Skeletal muscle satellite cell (primary cell): ENCODE results near the gene LRGUK.
"Not testable (repeated sequence)": the region's sequence is repeated elsewhere in the genome, so short reads cannot be mapped to it uniquely, and the experiment has no call there.

Source experiments
- H3K27me3 ChIP-seq: 2 replicates; pipeline ENCODE4 v1.7.0; 2013; ENCODE audit warnings: low read length; ENCODE audit not compliant: control insufficient read depth, insufficient read depth
- H3K36me3 ChIP-seq: 2 replicates; pipeline ENCODE4 v1.7.0; 2013; ENCODE audit warnings: mild to moderate bottlenecking, control low read depth, low read length; ENCODE audit not compliant: insufficient read depth
- H3K4me1 ChIP-seq: 2 replicates; pipeline ENCODE4 v1.7.0; 2013; ENCODE audit warnings: low read length; ENCODE audit not compliant: control insufficient read depth, insufficient read depth
- H3K4me2 ChIP-seq: 2 replicates; pipeline ENCODE4 v1.7.0; 2013; ENCODE audit warnings: mild to moderate bottlenecking, low read length
- H3K4me3 ChIP-seq: 2 replicates; pipeline ENCODE4 v1.7.0; 2013; ENCODE audit warnings: low read length
- H3K9ac ChIP-seq: 2 replicates; pipeline ENCODE4 v1.7.0; 2013; ENCODE audit warnings: mild to moderate bottlenecking, low read depth, low read length, moderate library complexity
- H3K9me3 ChIP-seq: replicated peaks from 2 replicates; pipeline ENCODE4 v1.7.0; 2013; ENCODE audit warnings: mild to moderate bottlenecking, control low read depth, low read length

The LRGUK gene

GRCh38 chr7:134210976-134211663, 84.0 kb downstream of the LRGUK start:
- H3K4me1 ChIP-seq, result no peaks in the 10 kb centered on the region
- no peaks in the 10 kb centered on the region for H3K36me3 ChIP-seq
- H3K27me3 ChIP-seq, result peaks cover 3% of the 10 kb centered on the region
- no peak overlapping the region for H3K9ac ChIP-seq
- no peak overlapping the region for H3K4me2 ChIP-seq
- no peaks in the 10 kb centered on the region for H3K9me3 ChIP-seq
- no peak overlapping the region for H3K4me3 ChIP-seq

DNA sequence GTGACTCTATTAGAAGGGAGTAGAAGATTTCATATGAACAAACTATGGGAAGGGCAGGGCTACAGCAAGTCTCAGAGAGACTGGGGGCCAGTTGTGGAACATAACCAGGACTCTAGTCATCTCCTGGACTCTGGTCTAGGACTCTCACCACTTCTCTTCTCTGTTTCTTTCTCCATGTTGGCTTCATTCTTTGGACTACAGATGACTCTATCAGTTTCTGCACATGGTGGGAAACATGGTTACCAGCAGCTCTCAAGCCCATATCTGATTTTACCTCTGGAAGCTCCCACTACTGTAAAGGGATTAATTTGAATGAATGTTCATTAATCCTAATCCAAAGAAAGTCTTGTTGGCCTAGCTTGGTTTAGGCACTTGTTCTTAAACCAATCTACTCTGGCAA, 84.7 kb downstream of the LRGUK start:
- H3K36me3 ChIP-seq, result no peaks in the 10 kb centered on the region
- H3K4me1 ChIP-seq, result no peaks in the 10 kb centered on the region
- H3K27me3 ChIP-seq, result peaks cover 3% of the 10 kb centered on the region
- H3K4me2 ChIP-seq, result no peak overlapping the region
- no peak overlapping the region for H3K4me3 ChIP-seq
- no peak overlapping the region for H3K9ac ChIP-seq
- H3K9me3 ChIP-seq, result no peaks in the 10 kb centered on the region

- no peaks in the 10 kb centered on the region for H3K9me3 ChIP-seq
- no peaks in the 10 kb centered on the region for H3K4me1 ChIP-seq
- no peak overlapping the region for H3K4me2 ChIP-seq
- peaks cover 3% of the 10 kb centered on the region for H3K27me3 ChIP-seq
- H3K4me3 ChIP-seq, result no peak overlapping the region
- no peaks in the 10 kb centered on the region for H3K36me3 ChIP-seq
- no peak overlapping the region for H3K9ac ChIP-seq
These were observed 85.7 kb downstream of the LRGUK start for GRCh38 chr7:134212576-134213546.

GRCh38 chr7:134220236-134220635, 93.1 kb downstream of the LRGUK start:
- Histone ChIP-seq H3K36me3 (no peaks in the 10 kb centered on the region), H3K4me3 (no peak overlapping the region), H3K27me3 (no peaks in the 10 kb centered on the region), H3K9ac (no peak overlapping the region), H3K4me1 (no peaks in the 10 kb centered on the region), H3K4me2 (no peak overlapping the region), H3K9me3 (no peaks in the 10 kb centered on the region)

DNA sequence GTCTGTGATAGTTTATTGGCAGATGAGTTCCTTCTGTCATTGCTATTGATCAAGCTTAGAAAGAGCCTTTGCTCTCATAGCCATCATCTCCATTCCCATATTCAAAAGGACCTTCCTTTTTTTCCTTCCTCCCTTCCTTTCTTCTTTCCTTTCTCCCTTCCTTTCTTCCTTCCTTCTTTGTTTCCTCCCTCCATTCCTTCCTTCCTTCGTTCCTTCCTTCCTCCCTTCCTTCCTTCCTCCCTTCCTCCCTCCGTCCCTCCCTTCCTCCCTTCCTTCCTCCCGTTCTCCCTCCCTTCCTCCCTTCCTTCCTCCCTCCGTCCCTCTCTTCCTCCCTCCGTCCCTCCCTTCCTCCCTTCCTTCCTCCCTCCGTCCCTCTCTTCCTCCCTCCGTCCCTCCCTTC, 104.2 kb downstream of the LRGUK start:
- not testable (repeated sequence) for H3K36me3 ChIP-seq, H3K9me3 ChIP-seq, H3K27me3 ChIP-seq, H3K4me1 ChIP-seq, H3K4me2 ChIP-seq, H3K4me3 ChIP-seq, H3K9ac ChIP-seq

GRCh38 chr7:134234216-134234615, 107.1 kb downstream of the LRGUK start:
- Histone ChIP-seq H3K9ac (no peak overlapping the region), H3K9me3 (no peaks in the 10 kb centered on the region), H3K4me3 (no peak overlapping the region), H3K4me2 (no peak overlapping the region), H3K27me3 (peaks cover 10% of the 10 kb centered on the region), H3K4me1 (no peaks in the 10 kb centered on the region), H3K36me3 (no peaks in the 10 kb centered on the region)

DNA sequence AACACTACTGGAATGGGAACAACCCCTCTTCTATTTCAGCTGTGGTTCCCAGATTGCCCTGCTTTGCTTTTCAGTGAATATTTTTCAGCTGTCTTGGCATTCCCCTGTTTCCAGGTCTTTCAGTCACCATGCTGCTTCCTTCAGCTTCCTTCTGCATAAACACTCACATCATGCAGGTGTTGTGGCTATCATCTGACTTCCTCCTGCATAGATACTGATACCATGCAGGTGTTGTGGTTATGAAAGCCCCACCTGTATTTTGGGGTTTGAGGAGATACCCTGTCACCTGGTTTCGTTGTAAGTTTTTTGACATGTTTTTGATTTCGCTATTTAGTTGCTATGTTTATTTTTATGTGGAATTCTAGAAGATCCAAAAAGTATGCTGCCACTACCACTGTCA, 118.1 kb downstream of the LRGUK start:
- Histone ChIP-seq H3K4me1 (no peaks in the 10 kb centered on the region), H3K4me2 (no peak overlapping the region), H3K9me3 (no peaks in the 10 kb centered on the region), H3K9ac (no peak overlapping the region), H3K27me3 (no peaks in the 10 kb centered on the region), H3K4me3 (no peak overlapping the region), H3K36me3 (no peaks in the 10 kb centered on the region)

DNA sequence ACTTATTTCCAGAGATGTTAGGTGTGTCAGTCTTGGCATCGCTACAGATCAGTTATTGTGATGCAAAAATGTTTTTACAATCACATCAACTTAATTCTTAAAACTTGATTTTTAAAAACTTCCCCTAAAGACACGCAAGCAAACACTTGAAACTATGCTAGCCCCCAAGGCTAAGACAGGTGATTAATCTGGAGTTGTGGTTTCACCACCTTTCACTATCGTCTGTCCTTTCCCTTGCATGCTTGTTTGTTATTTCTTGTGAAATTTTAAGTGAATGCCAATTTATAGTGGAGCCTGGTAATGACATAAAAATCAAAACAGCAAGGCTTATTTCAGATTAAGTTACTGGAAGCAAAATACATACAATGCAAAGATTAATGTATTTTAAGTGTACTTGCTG, 119.2 kb downstream of the LRGUK start:
- Histone ChIP-seq H3K9ac (no peak overlapping the region), H3K9me3 (no peaks in the 10 kb centered on the region), H3K4me1 (no peaks in the 10 kb centered on the region), H3K4me3 (no peak overlapping the region), H3K4me2 (no peak overlapping the region), H3K27me3 (no peaks in the 10 kb centered on the region), H3K36me3 (no peaks in the 10 kb centered on the region)

DNA sequence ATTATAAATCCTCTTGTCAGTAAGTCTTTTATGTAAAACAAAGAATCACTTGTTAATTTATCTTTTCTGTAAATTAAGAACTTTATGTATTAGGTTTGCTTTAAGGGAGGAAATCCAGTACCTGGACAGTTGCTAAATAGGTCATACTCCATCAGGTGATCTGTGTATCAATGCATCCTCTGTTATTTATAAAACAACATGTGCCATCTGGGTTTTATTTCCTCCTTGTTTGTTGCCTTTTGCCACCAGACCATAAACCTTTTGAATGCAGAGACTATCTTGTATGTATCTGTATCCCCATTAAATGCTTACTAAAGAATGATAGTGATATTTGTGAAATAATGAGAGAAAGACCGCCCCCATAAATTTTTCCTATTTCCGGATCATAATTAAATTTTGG, 119.6 kb downstream of the LRGUK start:
- H3K4me1 ChIP-seq, result no peaks in the 10 kb centered on the region
- H3K9me3 ChIP-seq, result no peaks in the 10 kb centered on the region
- H3K27me3 ChIP-seq, result no peaks in the 10 kb centered on the region
- no peak overlapping the region for H3K4me2 ChIP-seq
- H3K36me3 ChIP-seq, result no peaks in the 10 kb centered on the region
- H3K9ac ChIP-seq, result no peak overlapping the region
- no peak overlapping the region for H3K4me3 ChIP-seq

- no peaks in the 10 kb centered on the region for H3K4me1 ChIP-seq
- no peak overlapping the region for H3K4me3 ChIP-seq
- no peaks in the 10 kb centered on the region for H3K36me3 ChIP-seq
- no peaks in the 10 kb centered on the region for H3K9me3 ChIP-seq
- no peaks in the 10 kb centered on the region for H3K27me3 ChIP-seq
- no peak overlapping the region for H3K9ac ChIP-seq
- no peak overlapping the region for H3K4me2 ChIP-seq
These were observed 121.1 kb downstream of the LRGUK start for GRCh38 chr7:134248196-134248595.

DNA sequence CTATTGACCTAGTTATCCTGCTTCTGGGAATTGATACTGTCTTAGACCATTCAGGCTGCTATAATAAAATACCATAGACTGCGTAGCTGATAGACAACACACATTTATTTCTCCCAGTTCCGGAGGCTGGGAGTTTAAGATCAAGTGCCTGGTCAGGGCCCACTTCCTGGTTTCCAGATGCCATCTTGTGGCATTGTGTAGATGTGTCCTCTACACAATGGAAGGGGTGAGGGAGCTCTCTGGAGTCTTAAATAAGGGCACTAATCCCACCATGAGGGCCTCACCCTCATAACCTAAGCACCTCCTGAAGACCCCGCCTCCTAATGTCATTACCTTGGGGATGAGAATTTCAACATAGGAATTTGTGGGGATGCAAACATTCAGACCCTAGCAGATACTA, 127.2 kb downstream of the LRGUK start:
- H3K9ac ChIP-seq, result no peak overlapping the region
- H3K4me1 ChIP-seq, result no peaks in the 10 kb centered on the region
- no peaks in the 10 kb centered on the region for H3K27me3 ChIP-seq
- H3K4me3 ChIP-seq, result no peak overlapping the region
- no peak overlapping the region for H3K4me2 ChIP-seq
- no peaks in the 10 kb centered on the region for H3K9me3 ChIP-seq
- no peaks in the 10 kb centered on the region for H3K36me3 ChIP-seq

DNA sequence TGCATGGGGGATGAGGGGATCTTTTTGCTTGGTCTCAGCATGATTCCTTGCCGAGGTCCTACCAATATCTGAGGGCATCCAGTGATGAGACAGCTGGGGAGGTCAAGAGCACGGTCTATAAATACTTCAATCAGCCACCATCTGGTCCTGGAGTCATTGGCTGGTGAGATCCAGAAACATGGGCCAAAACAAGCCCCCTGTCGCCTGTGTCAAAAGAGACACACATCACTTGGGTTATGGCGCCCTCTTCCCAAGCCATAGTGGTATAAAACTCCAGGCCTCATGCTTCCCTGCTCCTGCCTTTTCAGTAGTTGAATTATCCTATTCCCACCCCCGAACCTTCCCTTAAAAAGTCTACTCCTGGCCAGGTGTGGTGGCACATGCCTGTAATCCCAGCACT, 128.7 kb downstream of the LRGUK start:
- no peaks in the 10 kb centered on the region for H3K9me3 ChIP-seq
- H3K9ac ChIP-seq, result no peak overlapping the region
- no peaks in the 10 kb centered on the region for H3K36me3 ChIP-seq
- no peaks in the 10 kb centered on the region for H3K4me1 ChIP-seq
- no peak overlapping the region for H3K4me3 ChIP-seq
- no peaks in the 10 kb centered on the region for H3K27me3 ChIP-seq
- no peak overlapping the region for H3K4me2 ChIP-seq
